AG04450 (cell line): ENCODE results near the gene KIF3A. TPM values are rescaled to one million over a fixed set of nuclear protein-coding genes. Genes with fewer than 3 reads are reported as not detected.

Experiments
- CTCF ChIA-PET: fragments of 300-600, 350-600 bp; formaldehyde crosslinking; extraction: SDS; loops from one replicate; lab custom pipeline; 2022; ENCODE audit warnings: antibody characterized with exemption, inconsistent platforms; lab: Charles Lee
- POLR2A ChIA-PET: fragments of 350-600 bp; formaldehyde crosslinking; extraction: SDS; loops from one replicate; lab custom pipeline; 2021; ENCODE audit warnings: antibody characterized with exemption, inconsistent platforms; lab: Yijun Ruan, JAX
- DNase-seq: peaks from one replicate; pipeline ENCODE4 v3.0.0-alpha.2; 2011; ENCODE audit warnings: low read depth, low spot score
- H3K27ac ChIP-seq: one replicate; pipeline ENCODE4 v1.5.1; 2012; ENCODE audit warnings: low read depth, low read length, control low read depth
- H3K27me3 ChIP-seq: one replicate; pipeline ENCODE4 v1.6.0; 2012; ENCODE audit warnings: low read length; ENCODE audit not compliant: control insufficient read depth, insufficient read depth
- H3K4me3 ChIP-seq: 2 replicates; pipeline ENCODE4 v1.5.1; 2011; ENCODE audit warnings: mild to moderate bottlenecking, low read depth, low read length, control low read depth
- H3K9me3 ChIP-seq: 2 replicates; pipeline ENCODE4 v1.5.1; 2012; ENCODE audit warnings: low read length; ENCODE audit not compliant: control insufficient read depth, insufficient read depth
- polyA plus RNA-seq: library from polyadenylated mRNA; depleted of rRNA; stranded (reverse); fragments of >200 nt; gene quantifications from 2 replicates; pipeline ENCODE4 v1.2.3, GENCODE V29; 2011
- TF ChIP-seq, protein P1 (sequence below): IDR thresholded peaks from 2 replicates; pipeline ENCODE4 v1.5.1; 2011; ENCODE audit warnings: low read depth, low read length, control low read depth, inconsistent platforms

KIF3A gene
- polyA plus RNA-seq, 1 experiment = 8.9 TPM

DNA sequence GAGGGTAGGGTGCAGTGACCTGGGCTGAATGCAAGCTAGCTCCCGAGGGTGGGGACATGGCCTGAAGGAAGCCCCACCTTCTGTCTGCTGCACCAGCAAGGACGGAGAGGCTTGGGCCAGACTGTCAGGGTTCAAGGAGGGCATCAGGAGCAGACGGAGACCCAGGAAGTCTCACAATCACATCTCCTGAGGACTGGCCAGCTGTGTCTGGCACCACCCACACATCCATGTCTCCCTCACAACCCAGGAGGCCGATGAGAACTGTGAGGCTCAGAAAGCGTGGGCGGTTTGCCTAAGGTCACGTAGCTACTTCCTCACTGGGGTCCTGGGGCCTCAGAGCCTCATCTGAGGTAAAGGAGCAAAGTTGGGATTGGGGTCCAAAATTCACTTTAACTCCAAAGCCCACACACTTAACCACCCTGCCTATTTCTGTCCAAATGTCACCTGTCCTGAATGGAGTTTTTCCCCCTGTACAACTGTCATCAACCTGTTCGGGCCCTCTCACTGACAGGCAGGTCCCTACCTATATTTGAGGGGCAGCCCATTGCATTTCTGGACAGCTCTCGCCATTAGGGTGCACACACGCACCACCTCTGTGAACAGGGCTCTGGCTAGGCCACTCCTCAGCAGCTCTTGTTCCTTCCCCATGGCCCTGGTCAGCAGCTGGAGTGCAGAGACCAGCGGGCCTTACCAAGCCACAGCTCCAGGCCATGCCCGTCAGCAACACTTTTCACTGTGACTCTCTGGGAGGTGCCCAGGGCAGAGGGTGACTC, 75.9 kb downstream of the KIF3A start:
- Histone ChIP-seq H3K27ac (no peak overlapping the region), H3K27me3 (peaks cover 3% of the 10 kb centered on the region), H3K4me3 (no peak overlapping the region), H3K9me3 (no peaks in the 10 kb centered on the region; the same call in 1 of the 2 replicates)
- ChIA-PET POLR2A (no interaction called here), CTCF (interaction anchor here (1.0 to 2.3 kb wide), 2 partner anchors 54 to 158 kb away, joined by 4 to 11 read pairs; no protein-coding TSS in a partner anchor)
- TF ChIP-seq, protein P1, sequence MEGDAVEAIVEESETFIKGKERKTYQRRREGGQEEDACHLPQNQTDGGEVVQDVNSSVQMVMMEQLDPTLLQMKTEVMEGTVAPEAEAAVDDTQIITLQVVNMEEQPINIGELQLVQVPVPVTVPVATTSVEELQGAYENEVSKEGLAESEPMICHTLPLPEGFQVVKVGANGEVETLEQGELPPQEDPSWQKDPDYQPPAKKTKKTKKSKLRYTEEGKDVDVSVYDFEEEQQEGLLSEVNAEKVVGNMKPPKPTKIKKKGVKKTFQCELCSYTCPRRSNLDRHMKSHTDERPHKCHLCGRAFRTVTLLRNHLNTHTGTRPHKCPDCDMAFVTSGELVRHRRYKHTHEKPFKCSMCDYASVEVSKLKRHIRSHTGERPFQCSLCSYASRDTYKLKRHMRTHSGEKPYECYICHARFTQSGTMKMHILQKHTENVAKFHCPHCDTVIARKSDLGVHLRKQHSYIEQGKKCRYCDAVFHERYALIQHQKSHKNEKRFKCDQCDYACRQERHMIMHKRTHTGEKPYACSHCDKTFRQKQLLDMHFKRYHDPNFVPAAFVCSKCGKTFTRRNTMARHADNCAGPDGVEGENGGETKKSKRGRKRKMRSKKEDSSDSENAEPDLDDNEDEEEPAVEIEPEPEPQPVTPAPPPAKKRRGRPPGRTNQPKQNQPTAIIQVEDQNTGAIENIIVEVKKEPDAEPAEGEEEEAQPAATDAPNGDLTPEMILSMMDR = peak; percentile 9; the same call in 1 of the 2 replicates
- DNase-seq = no peak

DNA sequence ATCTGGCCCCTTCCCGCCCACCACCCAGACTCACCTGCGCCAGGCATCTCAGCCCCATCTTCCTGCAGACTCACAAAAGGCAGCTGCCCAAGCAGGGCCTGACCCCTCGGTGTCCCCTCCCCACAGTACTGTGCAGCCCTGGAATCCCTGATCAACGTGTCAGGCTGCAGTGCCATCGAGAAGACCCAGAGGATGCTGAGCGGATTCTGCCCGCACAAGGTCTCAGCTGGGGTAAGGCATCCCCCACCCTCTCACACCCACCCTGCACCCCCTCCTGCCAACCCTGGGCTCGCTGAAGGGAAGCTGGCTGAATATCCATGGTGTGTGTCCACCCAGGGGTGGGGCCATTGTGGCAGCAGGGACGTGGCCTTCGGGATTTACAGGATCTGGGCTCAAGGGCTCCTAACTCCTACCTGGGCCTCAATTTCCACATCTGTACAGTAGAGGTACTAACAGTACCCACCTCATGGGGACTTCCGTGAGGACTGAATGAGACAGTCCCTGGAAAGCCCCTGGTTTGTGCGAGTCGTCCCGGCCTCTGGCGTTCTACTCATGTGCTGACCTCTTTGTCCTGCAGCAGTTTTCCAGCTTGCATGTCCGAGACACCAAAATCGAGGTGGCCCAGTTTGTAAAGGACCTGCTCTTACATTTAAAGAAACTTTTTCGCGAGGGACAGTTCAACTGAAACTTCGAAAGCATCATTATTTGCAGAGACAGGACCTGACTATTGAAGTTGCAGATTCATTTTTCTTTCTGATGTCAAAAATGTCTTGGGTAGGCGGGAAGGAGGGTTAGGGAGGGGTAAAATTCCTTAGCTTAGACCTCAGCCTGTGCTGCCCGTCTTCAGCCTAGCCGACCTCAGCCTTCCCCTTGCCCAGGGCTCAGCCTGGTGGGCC, 77.5 kb downstream of the KIF3A start:
- Histone ChIP-seq H3K9me3 (no peaks in the 10 kb centered on the region; the same call in 1 of the 2 replicates), H3K27me3 (peaks cover 3% of the 10 kb centered on the region), H3K27ac (no peak overlapping the region), H3K4me3 (no peak overlapping the region)
- no peak for DNase-seq
- CTCF ChIA-PET = interaction anchor here (2.3 kb wide), 1 partner anchor 160 kb away, joined by 11 read pairs; no protein-coding TSS in a partner anchor
- POLR2A ChIA-PET = no interaction called here
- TF ChIP-seq, protein P1 = no peak

DNA sequence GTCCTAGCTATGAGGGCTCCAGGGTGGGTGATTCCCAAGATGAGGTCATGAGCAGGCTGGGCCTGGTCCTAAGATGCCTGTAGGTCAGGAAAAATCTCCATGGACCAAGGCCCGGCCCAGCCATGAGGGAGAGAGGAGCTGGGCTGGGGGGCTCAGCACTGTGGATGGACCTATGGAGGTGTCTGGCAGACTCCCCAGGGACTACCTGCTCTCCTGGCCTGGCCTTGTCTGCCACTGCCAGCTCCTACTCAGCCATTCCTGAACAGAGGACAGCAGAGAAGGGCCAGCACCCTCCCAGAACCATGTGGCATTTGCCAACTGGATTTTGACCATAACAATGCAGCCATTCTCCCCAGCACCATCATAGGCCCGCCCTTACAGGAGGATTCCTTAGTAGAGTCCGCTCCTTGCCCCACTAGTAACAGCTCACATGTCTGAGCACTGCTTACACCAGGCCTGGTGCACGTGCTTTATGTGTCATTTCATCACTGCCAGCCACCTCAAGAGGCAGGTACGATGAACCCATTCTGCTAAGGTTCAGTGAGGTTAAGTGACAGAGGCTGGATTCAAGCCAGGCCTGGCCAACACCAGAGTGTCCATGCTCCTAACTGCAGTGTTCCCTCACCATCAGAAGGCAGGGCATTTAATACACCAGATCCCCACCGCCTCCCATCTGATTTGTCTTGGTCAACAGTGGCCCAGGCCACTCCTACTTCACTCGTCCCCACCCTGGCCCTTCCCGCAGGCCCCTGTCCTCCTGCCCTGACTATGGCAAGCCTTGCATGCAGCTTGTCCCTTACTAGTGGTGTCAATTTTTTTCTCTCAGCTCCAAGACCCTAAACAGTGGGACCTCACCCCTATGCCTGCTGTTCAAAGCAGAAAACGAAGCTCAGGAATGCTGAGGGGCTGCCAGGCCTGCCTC, 78.7 kb downstream of the KIF3A start:
- Histone ChIP-seq H3K27me3 (peaks cover 3% of the 10 kb centered on the region), H3K4me3 (no peak overlapping the region), H3K27ac (no peak overlapping the region), H3K9me3 (no peaks in the 10 kb centered on the region; the same call in 1 of the 2 replicates)
- DNase-seq = no peak
- TF ChIP-seq, protein P1 = no peak
- POLR2A ChIA-PET = no interaction called here
- CTCF ChIA-PET = interaction anchor here (1.0 kb wide), 1 partner anchor 11 kb away, joined by 3 read pairs; no protein-coding TSS in a partner anchor

DNA sequence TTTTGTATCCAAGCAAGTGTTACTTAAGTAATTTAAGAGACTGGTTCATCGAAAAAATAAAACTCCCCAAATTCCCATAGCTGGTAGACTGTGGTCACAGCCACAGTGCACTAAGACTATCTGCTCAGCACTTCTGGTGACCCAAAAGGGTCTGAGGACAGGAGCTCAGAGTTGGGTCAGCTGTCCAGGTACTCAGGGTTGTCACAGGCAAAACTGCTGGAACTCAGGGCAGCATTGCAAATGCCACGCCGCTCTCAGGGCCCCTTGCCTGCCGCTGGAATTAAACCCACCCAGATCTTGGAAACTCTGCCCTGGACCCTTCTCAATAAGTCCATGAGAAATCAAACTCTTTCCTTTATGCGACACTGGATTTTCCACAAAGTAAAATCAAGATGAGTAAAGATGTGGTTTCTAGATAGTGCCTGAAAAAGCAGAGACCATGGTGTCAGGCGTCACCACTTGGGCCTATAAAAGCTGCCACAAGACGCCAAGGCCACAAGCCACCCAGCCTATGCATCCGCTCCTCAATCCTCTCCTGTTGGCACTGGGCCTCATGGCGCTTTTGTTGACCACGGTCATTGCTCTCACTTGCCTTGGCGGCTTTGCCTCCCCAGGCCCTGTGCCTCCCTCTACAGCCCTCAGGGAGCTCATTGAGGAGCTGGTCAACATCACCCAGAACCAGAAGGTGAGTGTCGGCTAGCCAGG, 79.5 kb downstream of the KIF3A start, which contains the start of gene IL13:
TSS of gene IL13 (plus strand) at position 498 of the 705 bp plus-strand sequence. CDS start at position 512, 14 bp downstream.
- TF ChIP-seq, protein P1 = no peak
- ChIA-PET CTCF (interaction anchor here (1.0 kb wide), 1 partner anchor 12 kb away, joined by 3 read pairs; no protein-coding TSS in a partner anchor), POLR2A (no interaction called here)
- Histone ChIP-seq H3K9me3 (no peaks in the 10 kb centered on the region; the same call in 1 of the 2 replicates), H3K27ac (no peak within 1 kb of the TSS), H3K27me3 (peaks cover 3% of the 10 kb centered on the region), H3K4me3 (no peak within 1 kb of the TSS)
- no peak for DNase-seq
